Naive B cell (primary cell): ENCODE results near the gene TM7SF3. TPM values are rescaled to one million over a fixed set of nuclear protein-coding genes. Genes with fewer than 3 reads are reported as not detected.
"Not testable (repeated sequence)": the region's sequence is repeated elsewhere in the genome, so short reads cannot be mapped to it uniquely, and the experiment has no call there.

Experiments used
- ATAC-seq, 2 donors: fragments of 150-1000 bp; cut with Tn5 transposase; 2 replicates each; pipeline ENCODE4 v1.10.0; 2021; ENCODE audit warnings: low read depth in 2 of 2, mild to moderate bottlenecking in 2 of 2, moderate library complexity in 2 of 2
- DNase-seq: peaks from one replicate; pipeline ENCODE4 v3.0.0; 2022
- H3K27ac Mint-ChIP-seq, 6 donors: one replicate each; pipeline ENCODE4 v1.8.0; 2020 to 2022; ENCODE audit warnings: mild to moderate bottlenecking in 6 of 6, mixed read lengths in 6 of 6, moderate library complexity in 5 of 6, inconsistent platforms in 2 of 6
- H3K27me3 Mint-ChIP-seq, 3 donors: one replicate each; pipeline ENCODE4 v1.8.0; 2021 to 2022; ENCODE audit warnings: mixed read lengths in 3 of 3, mild to moderate bottlenecking in 1 of 3
- H3K36me3 Mint-ChIP-seq, 2 donors: one replicate each; pipeline ENCODE4 v1.8.0; 2020 to 2022; ENCODE audit warnings: mixed read lengths in 2 of 2, inconsistent platforms in 1 of 2, mild to moderate bottlenecking in 1 of 2
- H3K4me1 Mint-ChIP-seq, 3 donors: one replicate each; pipeline ENCODE4 v1.8.0; 2020 to 2022; ENCODE audit warnings: mixed read lengths in 3 of 3, inconsistent platforms in 1 of 3, mild to moderate bottlenecking in 1 of 3, moderate library complexity in 1 of 3
- H3K4me3 Mint-ChIP-seq, 8 donors: one replicate each; pipeline ENCODE4 v1.8.0; 2020 to 2022; ENCODE audit warnings: mild to moderate bottlenecking in 8 of 8, mixed read lengths in 8 of 8, moderate library complexity in 8 of 8, inconsistent platforms in 2 of 8
- H3K9me3 Mint-ChIP-seq, 7 donors: one replicate each; pipeline ENCODE4 v1.8.0; 2020 to 2022; ENCODE audit warnings: mixed read lengths in 7 of 7, mild to moderate bottlenecking in 5 of 7, inconsistent platforms in 2 of 7, moderate library complexity in 1 of 7
- polyA plus RNA-seq, 6 donors: library from polyadenylated mRNA; unstranded; fragments of 300-500 nt; fragmentation: Illumina TruSeq; gene quantifications; one replicate each; pipeline ENCODE4 v1.2.3, GENCODE V29; 2021; ENCODE audit warnings: low read depth in 6 of 6

TM7SF3 gene
- polyA plus RNA-seq, 6 donors from 2014 or later, result 41.7 to 94.0 (median 56.9) TPM

DNA sequence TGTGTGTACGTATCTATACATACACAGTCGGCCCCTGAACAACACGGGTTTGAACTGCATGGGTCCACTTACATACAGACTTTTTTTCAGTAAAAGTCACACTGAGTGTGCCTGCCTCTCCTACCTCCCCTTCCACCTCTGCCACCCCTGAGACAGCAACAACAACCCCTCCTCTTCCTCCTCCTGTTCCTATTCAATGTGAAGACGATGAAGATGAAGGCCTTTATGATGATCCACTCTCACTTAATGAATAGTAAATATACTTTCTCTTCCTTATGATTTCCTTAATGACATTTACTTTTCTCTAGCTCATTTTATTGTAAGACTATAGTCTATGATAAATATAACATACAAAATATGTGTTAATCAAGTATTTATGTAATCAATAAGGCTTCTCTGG, 25.5 kb downstream of the TM7SF3 start:
- H3K9me3 Mint-ChIP-seq, result no peaks in the 10 kb centered on the region
- peaks cover 36 to 45% of the 10 kb centered on the region in 2 donors for H3K36me3 Mint-ChIP-seq

DNA sequence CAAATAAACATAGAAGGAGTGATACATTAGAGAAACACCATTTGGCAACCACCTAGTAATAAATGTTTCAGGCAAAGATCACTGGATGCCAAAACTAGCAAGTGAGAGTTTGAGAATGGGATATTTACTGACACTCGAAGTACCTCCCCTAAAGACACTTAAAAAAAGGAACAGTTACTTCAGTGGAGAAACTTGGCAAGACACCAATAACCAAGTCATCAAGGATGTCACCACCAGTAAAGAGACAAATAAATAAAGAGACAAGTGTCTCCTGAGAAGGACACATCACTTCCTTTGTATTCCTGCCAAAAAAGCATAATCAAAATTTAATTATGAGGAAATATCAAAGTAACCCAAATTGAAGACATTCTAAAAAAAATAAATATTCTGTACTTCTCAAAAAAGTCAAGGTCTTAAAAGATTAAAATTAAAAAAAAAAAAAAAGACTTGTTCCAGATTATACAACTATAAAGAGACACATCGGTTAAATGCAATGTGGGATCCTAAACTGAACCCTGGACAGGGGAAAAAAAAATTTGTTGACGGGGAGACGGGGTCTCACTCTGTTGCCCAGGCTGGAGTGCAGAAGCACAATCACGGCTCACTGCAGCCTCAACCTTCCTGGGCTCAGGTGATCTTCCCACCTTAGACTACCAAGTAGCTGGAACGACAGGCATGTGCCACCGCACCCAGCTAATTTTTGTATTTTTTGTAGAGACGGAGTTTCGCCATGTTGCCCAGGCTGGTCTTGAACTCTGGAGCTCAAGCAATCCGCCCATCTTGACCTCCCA, 26.4 kb downstream of the TM7SF3 start:
- no peak overlapping the region for H3K27ac Mint-ChIP-seq
- no peaks in the 10 kb centered on the region for H3K27me3 Mint-ChIP-seq
- H3K9me3 Mint-ChIP-seq, result no peaks in the 10 kb centered on the region
- ATAC-seq (no peak), DNase-seq (no peak)
- H3K4me3 Mint-ChIP-seq, result no peak overlapping the region
- peaks cover 31 to 54% of the 10 kb centered on the region in 2 donors for H3K36me3 Mint-ChIP-seq
- H3K4me1 Mint-ChIP-seq, result peaks cover 0 to 6% (median 0%) of the 10 kb centered on the region in 3 donors

More for the DNA sequence above, 25.5 kb downstream of the TM7SF3 start:
- ATAC-seq, result no peak
- H3K27me3 Mint-ChIP-seq, result no peaks in the 10 kb centered on the region
- peaks cover 0 to 6% (median 0%) of the 10 kb centered on the region in 3 donors for H3K4me1 Mint-ChIP-seq
- DNase-seq, result no peak
- no peak overlapping the region for H3K4me3 Mint-ChIP-seq
- H3K27ac Mint-ChIP-seq, result no peak overlapping the region

DNA sequence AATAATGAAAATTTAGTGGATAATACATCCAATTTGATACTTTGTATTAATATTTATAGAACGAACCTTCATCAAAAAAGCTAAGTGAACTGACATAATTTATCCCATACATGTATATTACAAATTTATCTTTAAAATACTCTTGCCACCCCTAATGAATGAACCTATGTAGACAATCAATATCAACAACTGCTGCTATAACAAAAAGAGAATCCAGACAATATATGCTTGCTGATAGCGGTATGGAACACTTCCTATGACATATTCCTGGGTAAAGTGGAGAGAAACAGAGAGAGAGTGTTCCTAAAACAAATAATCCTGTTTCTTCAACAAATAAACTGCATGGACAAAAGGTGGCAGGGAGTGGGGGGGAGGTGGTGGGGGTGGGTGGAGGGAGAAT, 31.3 kb downstream of the TM7SF3 start:
- DNase-seq (no peak), ATAC-seq (no peak)
- peak overlapping the region in 1 of 6 donors; percentile 21 for H3K27ac Mint-ChIP-seq
- H3K36me3 Mint-ChIP-seq, result peaks cover 39 to 48% of the 10 kb centered on the region in 2 donors
- H3K4me3 Mint-ChIP-seq, result no peak overlapping the region
- H3K4me1 Mint-ChIP-seq, result peaks cover 0 to 5% (median 0%) of the 10 kb centered on the region in 3 donors
- no peaks in the 10 kb centered on the region for H3K9me3 Mint-ChIP-seq
- no peaks in the 10 kb centered on the region for H3K27me3 Mint-ChIP-seq

DNA sequence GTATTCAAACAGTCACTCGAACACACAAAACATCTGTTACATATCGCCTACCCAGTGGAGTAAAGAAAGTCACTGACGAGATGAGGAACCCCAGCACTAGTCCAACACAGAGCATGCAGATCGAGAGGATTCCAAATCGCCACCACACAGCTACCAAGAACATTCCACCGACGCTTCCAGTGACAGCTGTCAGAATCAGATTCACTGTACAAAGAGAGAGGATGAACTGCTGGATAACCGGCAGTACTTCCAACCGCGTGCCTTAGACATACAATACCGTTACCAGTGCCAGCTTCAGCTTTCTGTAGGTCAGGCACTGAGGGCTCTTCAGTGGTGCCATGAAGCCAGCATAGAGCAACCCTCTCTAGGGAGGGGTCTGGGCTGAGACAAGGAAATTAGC, 34.5 kb downstream of the TM7SF3 start:
- ATAC-seq, result no peak
- Mint-ChIP-seq H3K4me1 (peaks cover 11 to 13% (median 13%) of the 10 kb centered on the region in 3 donors), H3K4me3 (no peak overlapping the region), H3K9me3 (no peaks in the 10 kb centered on the region), H3K27ac (peak overlapping the region in 2 of 6 donors; percentile 61 to 88), H3K36me3 (peaks cover 25 to 29% of the 10 kb centered on the region in 2 donors), H3K27me3 (no peaks in the 10 kb centered on the region)
- DNase-seq, result no peak

DNA sequence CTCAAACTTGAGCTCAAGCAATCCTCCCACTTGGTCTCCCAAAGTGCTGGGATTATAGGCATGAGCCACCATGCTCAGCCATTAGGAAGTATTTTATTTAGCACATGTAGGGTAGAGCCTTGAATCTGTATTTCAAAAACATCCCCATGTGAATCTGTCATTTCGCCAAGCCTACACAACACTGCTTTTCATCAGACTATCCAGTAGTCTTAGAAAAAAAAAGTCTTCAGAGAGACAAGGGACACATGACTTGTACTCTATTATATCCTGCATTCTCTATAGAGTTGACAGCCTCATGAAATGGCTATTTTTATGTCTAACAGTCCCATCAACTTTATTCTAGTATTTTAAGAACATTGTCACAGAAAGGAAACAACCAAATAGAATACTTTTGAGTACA, 35.4 kb downstream of the TM7SF3 start:
- DNase-seq, result no peak
- Mint-ChIP-seq H3K27ac (no peak overlapping the region), H3K4me3 (no peak overlapping the region), H3K27me3 (no peaks in the 10 kb centered on the region), H3K36me3 (peaks cover 31 to 32% of the 10 kb centered on the region in 2 donors), H3K9me3 (no peaks in the 10 kb centered on the region), H3K4me1 (peaks cover 13 to 18% (median 14%) of the 10 kb centered on the region in 3 donors)
- no peak for ATAC-seq

DNA sequence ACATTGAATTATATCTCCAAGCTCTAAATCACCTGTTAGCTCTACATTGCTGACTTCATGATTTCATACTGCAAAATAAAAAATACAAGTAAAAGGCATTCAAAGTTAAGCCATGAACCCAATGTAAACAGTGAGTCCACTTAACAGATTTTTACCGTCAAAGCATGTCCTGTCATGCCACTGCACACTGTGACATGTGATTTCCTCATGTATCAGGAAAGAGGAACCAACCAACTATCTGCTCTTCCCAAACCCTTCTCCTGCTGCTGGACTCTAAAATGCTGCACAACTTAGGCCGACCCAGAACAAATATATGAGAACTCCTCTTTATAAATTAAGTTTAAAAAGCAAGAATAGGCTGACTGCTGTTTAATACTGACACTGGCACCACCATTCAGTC, 37.5 kb downstream of the TM7SF3 start:
- peak overlapping the region in 3 of 6 donors; percentile 2 to 36 (median 8) for H3K27ac Mint-ChIP-seq

DNA sequence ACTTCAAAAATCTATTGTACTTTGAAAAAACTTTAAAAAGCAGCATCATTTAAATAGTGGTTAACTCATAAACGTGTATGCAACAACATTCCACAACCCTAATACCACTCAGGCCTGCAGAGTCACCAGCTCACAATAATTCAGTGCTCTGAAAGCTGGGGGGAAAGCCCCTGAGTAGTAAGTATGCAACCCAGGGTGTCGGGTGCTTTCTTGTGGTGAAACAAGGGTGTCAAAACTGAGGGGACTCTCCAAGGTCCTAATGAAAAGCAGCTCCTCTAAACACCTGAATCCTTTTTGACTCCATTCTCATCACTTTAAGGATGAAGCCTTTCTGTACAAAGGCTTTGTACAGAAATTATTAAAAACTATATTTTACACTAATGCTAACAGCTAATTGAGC, 42.2 kb downstream of the TM7SF3 start:
- Mint-ChIP-seq H3K36me3 (peaks cover 13 to 24% of the 10 kb centered on the region in 2 donors), H3K4me1 (peaks cover 18 to 24% (median 20%) of the 10 kb centered on the region in 3 donors), H3K27ac (no peak overlapping the region), H3K27me3 (no peaks in the 10 kb centered on the region), H3K9me3 (no peaks in the 10 kb centered on the region), H3K4me3 (no peak overlapping the region)
- DNase-seq, result peak; percentile 18
- peak; percentile 98 to 99 for ATAC-seq

More for the DNA sequence above, 37.5 kb downstream of the TM7SF3 start:
- Mint-ChIP-seq H3K36me3 (peaks cover 23 to 27% of the 10 kb centered on the region in 2 donors), H3K9me3 (no peaks in the 10 kb centered on the region), H3K27me3 (no peaks in the 10 kb centered on the region), H3K4me1 (peaks cover 18% of the 10 kb centered on the region in 3 donors), H3K4me3 (no peak overlapping the region)
- no peak for ATAC-seq
- DNase-seq, result no peak

DNA sequence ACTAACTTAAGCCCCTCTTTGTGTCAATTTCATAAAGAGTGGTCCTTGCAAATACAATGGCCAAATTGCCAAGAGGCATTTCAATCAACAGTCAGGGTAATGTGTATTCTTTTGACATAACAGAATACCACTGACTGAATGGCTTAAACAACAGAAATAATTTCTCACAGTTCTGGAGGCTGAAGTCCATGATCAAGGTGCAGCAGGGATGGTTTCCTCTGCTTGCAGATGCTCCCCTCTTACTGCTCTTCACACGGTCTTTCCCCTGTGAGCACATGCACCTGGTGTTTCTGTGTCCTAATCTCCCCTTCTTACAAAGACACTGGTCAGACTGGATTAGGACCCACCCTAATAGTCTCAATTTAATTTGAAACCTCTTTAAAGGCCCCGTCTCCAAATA, 44.0 kb downstream of the TM7SF3 start:
- no peak for ATAC-seq
- Mint-ChIP-seq H3K9me3 (no peaks in the 10 kb centered on the region), H3K4me1 (peaks cover 5 to 14% (median 12%) of the 10 kb centered on the region in 3 donors), H3K36me3 (peaks cover 13 to 15% of the 10 kb centered on the region in 2 donors), H3K27ac (peak overlapping the region in 2 of 6 donors; percentile 18 to 24), H3K27me3 (no peaks in the 10 kb centered on the region), H3K4me3 (no peak overlapping the region)
- no peak for DNase-seq

DNA sequence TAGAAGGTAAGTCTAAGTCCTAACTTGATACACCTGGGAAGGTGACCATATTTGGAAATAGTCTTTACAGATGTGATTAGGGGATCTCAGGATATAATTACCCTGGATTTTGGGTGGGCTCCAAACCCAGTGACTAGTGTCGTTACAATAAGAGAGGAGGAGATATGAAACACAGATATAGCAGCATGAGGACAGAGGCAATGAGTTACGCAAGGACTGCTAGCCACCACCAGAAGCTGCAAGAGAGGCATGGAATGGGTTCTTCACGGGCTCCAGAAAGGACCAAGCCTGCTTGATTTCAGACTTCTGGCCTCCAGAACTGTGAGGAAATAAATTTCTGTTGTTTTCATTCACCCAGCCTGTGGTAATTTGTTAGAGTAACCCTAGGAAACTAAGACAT, 47.3 kb downstream of the TM7SF3 start:
- Mint-ChIP-seq H3K27me3 (no peaks in the 10 kb centered on the region), H3K27ac (no peak overlapping the region), H3K36me3 (peaks cover 0 to 12% of the 10 kb centered on the region in 2 donors), H3K9me3 (no peaks in the 10 kb centered on the region), H3K4me1 (peaks cover 0 to 9% (median 9%) of the 10 kb centered on the region in 3 donors), H3K4me3 (no peak overlapping the region)
- no peak for DNase-seq
- ATAC-seq, result no peak

DNA sequence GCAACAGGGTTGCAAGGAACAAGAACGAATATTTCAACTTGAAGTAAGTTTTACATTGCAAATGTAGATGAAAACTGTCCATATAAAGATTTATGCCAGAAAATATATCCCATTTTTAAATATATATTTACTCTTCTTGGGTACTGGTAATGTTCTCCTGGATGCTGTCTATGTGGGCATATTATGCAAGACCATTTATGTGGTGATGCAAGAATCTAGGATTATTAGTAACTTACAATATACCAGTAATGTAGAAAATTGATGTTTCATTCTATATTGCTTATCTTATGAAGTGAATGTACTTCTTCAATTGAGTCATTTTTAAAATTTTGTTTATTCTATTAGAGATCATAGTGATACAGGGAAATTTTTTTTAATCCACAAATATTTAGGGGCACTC, 50.8 kb downstream of the TM7SF3 start:
- Mint-ChIP-seq H3K27ac (peak overlapping the region in 1 of 6 donors; percentile 51), H3K4me3 (no peak overlapping the region), H3K9me3 (no peaks in the 10 kb centered on the region), H3K36me3 (peaks cover 0 to 18% of the 10 kb centered on the region in 2 donors), H3K4me1 (no peaks in the 10 kb centered on the region), H3K27me3 (no peaks in the 10 kb centered on the region)
- DNase-seq, result no peak
- ATAC-seq, result no peak

DNA sequence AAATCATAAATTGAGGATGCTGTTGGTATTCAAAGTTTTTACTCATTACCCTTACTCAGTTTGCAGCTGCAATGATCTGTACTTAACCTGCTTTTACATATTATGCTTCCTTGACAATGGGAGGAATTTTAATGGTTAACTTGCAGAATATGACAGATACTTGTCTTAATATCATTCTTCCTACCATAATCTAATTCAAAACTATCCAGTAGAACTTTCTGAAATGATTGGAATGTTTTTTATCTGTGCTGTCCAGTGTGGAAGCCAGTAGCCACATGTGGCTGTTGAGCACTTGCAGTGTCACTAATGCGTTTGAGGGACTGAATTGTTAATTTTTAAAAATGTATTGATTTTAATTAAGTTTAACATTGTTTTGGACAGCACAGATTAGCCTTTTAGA, 52.4 kb downstream of the TM7SF3 start:
- Mint-ChIP-seq H3K9me3 (no peaks in the 10 kb centered on the region), H3K27ac (peak overlapping the region in 1 of 6 donors; percentile 67), H3K36me3 (peaks cover 8 to 19% of the 10 kb centered on the region in 2 donors), H3K27me3 (no peaks in the 10 kb centered on the region), H3K4me1 (peaks cover 0 to 3% (median 0%) of the 10 kb centered on the region in 3 donors), H3K4me3 (no peak overlapping the region)
- ATAC-seq (no peak), DNase-seq (no peak)

DNA sequence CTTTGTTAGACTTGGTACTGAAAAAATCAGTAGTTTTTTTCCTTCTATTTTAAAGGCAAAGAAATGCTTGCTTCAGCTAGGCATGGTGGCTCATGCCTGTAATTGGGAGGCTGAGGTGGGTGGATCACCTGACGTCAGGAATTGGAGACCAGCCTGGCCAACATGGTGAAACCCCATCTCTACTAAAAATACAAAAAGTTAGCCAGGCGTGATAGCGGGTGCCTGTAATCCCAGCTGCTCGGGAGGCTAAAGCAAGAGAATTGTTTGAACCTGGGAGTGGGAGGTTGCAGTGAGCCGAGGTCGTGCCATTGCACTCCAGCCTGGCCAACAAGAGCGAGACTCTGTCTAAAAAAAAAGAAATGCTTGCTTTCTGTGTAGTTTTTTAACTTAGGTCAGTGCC, 52.8 kb downstream of the TM7SF3 start:
- H3K4me3 Mint-ChIP-seq, H3K27me3 Mint-ChIP-seq, ATAC-seq, H3K9me3 Mint-ChIP-seq, H3K4me1 Mint-ChIP-seq, DNase-seq: not testable (repeated sequence)
- H3K27ac Mint-ChIP-seq, result peak overlapping the region in 3 of 6 donors; percentile 7 to 67 (median 50)
- peaks cover 12 to 23% of the 10 kb centered on the region in 2 donors for H3K36me3 Mint-ChIP-seq

DNA sequence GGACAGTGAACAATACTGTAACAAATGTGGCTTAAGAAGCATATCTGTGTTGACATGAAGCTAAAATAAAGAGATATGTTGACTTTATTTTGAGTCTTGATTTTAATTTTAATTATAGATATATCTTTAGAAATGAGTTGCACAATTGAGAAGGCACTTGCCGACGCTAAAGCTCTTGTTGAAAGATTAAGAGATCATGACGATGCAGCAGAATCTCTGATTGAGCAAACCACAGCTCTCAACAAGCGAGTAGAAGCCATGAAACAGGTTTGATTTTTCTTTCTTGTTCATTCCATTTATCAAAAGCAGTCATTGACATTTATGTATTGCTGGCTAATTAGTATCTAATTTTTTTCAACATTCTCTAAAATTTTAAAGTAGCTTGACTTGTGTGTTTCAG, 60.2 kb downstream of the TM7SF3 start:
- peaks cover 14 to 18% of the 10 kb centered on the region in 2 donors for H3K36me3 Mint-ChIP-seq
- peaks cover 13 to 29% (median 15%) of the 10 kb centered on the region in 3 donors for H3K4me1 Mint-ChIP-seq
- no peak overlapping the region for H3K27ac Mint-ChIP-seq
- H3K9me3 Mint-ChIP-seq, result peaks cover 0 to 2% (median 0%) of the 10 kb centered on the region in 7 donors
- ATAC-seq (no peak), DNase-seq (no peak)
- no peak overlapping the region for H3K4me3 Mint-ChIP-seq
- no peaks in the 10 kb centered on the region for H3K27me3 Mint-ChIP-seq

DNA sequence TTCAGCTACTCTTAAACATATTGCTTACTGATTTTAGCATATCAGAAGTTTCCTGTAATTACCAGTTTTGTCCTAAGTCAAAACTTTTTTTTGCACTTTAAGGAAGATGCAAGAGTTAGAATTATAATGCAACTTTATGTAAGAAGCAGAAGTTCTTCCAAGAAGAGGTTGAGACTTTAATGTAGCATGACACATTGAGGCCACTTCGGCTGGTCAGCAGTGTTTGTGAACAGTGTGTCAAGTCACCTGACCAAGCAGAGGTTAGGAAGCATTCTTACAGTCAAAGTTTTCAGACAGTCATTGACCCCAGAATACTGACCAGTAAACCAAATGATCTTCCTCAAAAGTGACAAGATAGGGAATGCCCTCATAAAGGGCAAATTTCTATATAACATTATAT, 60.7 kb downstream of the TM7SF3 start:
- peaks cover 0 to 3% (median 2%) of the 10 kb centered on the region in 7 donors for H3K9me3 Mint-ChIP-seq
- H3K4me1 Mint-ChIP-seq, result peaks cover 13 to 29% (median 15%) of the 10 kb centered on the region in 3 donors
- H3K4me3 Mint-ChIP-seq, result no peak overlapping the region
- no peaks in the 10 kb centered on the region for H3K27me3 Mint-ChIP-seq
- DNase-seq (no peak), ATAC-seq (no peak)
- no peak overlapping the region for H3K27ac Mint-ChIP-seq
- H3K36me3 Mint-ChIP-seq, result peaks cover 14 to 20% of the 10 kb centered on the region in 2 donors
